A172 (cell line): ENCODE results near the gene DYNLT2. TPM values are rescaled to one million over a fixed set of nuclear protein-coding genes. Genes with fewer than 3 reads are reported as not detected.

Experiments
- DNase-seq: peaks from one replicate; pipeline ENCODE4 v3.0.0-alpha.2; 2015; ENCODE audit warnings: low spot score
- total RNA-seq: library from RNA; depleted of rRNA; stranded (reverse); fragments of >200 nt; shearing (Covaris generic); gene quantifications from 2 replicates; pipeline ENCODE4 v1.2.3, GENCODE V29; 2014; rRNA removed

The DYNLT2 gene
- total RNA-seq, result 2.8 and 3.0 TPM in 2 replicates

- peak; percentile 78 for DNase-seq
Measured at GRCh38 chr6:169751242-169752073, at the start of gene DYNLT2, which contains the start of gene ERMARD. Gene DYNLT2, minus strand, starts transcription at chr6:169751572. Its CDS starts 114 bp downstream, at chr6:169751458. Gene ERMARD, plus strand, starts transcription at chr6:169751622. Its CDS starts 36 bp downstream, at chr6:169751658.

DNA sequence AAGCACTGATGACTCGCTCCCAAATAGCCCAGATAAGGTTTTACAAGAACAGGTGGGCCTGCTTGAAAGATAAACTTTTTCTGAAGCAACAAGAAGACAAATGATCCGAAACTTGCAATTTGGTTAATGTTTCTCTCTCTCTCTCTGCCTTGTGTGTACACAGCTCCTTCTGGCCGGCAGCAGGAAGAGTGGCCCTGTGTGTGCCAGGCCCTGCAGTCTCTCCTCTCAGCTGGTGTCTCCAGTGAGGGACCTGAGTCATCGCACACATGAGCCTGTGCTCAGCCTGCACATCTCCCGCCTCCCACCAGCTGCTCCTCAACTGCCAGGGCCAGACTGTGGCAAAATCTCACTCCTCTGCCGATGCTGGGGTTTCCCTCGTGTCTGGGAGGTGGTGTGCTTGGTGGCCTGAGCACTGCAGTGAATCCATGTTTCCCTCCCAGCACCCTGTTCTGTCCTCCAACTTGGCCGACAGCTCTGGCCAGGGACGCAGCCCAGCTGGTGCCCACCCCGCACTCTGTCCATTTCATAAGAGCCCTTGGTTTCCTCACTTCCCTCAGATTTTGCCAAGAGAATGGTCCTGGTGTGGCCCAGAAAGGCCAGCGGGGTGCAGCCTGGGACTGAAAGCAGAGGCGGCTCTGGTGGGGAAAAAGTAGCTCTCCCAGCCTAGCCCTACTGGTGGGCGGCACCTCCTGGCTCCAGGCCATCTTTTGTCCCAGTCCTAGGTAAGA is 49.5 kb upstream of the DYNLT2 start:
- DNase-seq, result peak; percentile 77

DNA sequence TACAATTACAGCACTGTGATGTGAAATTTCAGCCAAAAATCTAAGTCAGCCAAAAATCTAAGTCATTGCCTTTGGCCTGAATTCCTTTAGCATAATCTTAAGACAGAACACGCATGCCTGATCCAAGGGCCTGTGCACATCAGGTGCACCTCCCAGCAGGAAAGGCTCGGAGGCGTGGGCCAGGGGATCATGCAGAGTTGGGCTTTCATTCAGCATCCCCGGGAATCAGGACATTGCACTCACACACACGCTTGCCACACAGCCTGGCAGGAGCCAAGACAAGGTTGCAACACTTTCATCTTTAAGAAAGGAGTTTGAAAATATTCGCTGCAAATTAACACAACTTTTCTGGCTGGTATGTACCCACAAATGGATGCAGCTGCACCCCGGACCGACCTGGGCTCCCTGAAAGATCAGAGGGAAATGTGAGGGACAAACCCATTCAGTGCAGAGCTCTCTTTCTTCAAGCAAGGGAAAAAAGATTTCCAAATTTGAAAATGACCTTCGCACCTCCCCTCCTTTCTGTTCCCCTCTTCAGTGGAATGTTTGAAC is 48.8 kb upstream of the DYNLT2 start:
- DNase-seq, result no peak

DNA sequence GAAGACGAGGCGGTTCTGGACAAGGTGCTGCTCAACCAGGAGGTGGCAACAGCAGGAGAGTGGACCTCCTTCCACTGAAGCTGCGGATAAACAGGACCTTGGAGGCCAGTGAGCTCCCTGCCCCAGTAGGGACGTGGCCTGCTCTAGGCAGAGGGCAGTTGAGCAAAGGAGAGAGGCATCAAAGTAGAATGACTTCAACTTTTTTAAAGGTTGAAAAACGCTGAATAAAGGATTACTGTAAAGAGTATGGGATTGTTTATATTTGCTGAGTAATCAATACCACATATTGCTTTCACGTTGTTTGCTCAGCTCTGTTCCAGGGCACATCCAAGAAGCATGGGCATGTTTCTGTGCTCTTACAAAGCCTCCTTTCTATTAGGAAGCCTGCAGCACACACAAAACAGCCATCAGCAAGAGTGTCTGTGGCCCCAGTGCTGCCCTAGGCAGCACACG is 48.1 kb upstream of the DYNLT2 start:
- DNase-seq, result no peak

DNA sequence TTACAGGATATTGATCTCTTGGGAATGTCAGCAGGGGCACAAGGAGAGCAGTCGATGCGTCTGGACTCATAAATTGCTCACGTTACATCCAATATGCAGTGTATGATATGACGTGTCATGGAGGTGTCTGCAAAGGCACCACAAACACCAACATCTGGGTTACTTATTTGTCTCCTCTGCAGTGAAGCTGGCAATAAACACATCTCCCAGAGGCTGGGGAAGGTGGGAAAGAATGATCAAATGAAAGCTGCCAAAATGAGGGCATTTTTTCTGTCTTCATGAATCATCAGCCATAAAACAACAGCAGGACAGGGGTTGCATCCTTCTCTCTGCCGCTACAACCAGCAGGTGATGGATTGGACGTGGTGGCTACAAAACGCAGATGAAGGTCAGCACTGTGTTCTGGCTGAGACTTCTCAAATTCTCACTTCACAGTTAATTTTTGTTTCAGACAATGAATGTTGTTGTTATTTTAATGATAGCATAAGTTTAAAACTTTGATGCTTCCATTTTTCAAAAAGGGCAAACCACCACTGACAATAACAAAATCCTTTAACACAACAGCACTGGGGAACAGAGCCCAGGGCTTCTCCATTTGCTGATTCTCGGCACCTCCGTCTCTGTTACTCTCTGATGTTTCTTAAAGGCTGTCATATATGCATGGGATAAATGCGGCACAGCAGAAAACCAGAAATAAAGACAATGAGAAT is 47.5 kb upstream of the DYNLT2 start:
- no peak for DNase-seq

DNA sequence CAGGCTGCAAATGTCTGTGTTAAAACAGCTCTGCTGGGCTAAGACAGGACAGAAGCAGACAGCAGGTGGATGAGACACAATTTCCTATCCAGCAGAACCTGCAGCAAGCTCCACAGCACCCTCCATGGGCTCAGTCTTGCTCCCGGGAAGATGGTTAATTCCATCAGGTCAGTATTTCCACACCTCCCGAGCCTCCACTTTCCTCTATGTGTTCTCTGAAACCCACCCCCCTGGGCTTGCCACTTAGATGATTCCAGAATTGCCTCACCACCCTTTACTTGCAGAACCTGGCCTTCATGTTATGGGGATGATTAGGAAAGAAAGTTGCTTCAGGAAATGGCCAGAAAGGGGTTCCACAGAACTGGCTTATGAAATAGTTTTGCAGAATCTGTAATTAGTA is 43.8 kb upstream of the DYNLT2 start:
- DNase-seq, result no peak

- no peak for DNase-seq
Measured at GRCh38 chr6:169794317-169795055, 43.1 kb upstream of the DYNLT2 start.

DNA sequence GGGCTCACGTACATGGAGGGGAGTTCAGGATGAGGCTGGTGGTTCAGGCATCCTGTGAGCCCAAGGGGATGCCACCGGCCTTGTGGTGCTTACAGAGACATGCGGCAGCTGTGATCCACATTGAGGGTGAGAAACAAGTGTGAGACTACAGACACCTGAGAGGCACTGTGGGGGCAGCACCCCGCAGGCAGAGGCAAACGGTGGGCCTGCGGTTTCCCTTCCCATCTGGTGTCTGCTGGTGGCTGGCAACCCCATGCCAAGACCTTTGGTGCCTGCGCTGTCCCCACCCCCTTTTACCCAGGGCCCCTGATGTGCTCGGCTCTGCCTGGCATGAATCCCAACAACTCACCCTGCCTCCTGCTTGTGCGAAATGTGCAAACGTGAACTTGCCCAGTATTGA is 42.0 kb upstream of the DYNLT2 start:
- DNase-seq, result no peak

DNA sequence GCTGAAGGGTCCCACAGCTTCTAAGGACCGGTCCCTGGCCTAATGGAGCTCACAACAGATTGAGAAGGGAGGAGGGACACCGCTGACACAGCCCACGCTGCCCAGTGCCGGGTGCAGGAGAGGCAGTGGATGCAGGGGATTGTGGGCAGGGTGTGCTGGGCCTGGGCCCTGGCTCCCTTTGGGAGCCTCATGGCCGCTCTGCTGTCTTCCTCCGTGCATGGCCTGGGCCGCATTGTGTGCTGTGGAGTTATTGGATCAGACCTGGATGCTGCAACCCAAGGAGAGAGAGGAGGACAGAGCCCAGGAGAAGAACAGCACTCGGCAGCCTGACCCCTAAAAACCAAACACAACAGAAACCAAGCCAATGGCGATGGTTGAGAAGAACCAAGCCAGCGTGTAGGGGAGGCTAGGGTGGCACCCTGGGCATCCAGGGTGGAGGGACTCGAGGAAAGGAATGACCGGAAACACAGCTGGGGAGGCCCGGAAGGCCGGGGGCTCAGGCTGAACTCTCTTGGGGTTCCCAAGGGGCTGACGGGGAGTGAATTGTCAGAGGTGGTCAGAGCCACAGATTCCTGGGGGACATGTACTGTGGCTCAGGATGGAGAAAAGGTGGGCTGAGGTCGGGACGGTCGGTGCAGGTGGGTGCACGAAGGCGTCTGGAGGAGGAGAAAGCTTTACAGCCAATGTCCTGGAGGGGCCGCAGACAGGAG is 41.1 kb upstream of the DYNLT2 start:
- DNase-seq, result no peak

DNA sequence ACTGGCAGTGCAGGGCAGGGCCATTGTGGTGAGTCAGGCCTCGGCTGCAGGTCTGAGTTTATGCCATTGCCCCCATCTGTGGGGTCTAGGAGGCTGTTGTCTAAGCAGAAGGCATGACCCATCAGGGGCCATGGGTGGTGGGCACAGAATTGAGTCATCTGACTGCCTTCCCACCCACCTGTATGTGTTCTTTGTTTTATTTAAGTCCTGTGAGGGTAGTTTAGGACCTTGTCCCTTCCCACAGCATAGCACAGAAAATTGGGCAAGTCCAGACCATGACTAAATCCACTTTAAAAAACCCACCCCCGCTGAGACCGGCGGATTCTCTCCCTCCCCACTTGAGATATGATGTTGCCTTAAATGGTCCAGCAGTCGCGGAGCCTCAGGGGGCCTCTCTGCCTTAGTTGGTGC is 40.4 kb upstream of the DYNLT2 start:
- DNase-seq, result no peak

DNA sequence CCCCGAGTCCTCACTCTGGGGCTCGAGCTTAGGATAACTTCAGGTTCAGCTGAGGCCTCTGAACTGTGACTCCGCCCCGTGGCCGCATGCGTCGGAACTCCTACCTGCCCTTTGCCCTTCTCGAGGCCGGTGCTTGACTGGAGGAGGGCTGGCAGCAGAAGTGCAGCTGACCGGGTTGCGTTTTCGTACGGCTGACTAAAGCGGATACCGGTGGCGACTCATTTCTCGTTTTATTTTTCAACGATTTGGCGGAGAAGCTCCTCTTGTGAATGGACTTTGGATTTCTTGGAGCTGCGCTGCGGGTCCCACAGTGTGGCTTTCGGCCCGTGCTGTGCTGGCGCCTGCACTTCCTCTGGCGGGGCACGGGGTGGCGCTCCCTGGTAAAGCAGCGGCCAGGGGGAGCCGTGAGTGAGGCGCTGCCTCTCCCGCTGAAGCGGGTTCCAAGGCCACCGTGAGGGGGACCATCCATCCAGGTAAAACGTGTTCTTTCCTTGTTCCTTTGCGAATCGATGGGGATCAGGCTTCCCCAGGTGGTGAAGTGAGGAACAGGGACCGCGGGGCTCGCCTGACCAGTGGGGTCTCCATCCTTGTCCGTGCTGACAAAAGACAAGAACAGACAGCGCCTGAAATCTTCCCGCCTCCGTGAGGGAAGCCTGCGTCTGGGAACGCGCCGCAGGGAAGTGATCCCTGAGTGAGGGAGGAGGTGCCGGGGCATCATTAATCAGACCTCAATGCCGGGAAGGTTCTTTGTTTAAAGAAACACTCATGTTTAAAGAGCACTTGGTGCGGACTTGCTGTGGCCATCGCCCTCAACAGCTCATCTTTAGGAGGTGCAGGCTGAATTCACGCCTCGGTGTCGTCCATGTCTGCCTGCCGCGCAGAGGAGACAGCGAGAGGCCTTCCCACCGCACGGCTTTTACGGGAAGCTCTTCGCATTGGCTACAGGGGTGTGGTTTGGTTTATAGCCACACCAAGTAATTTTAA is 38.9 kb upstream of the DYNLT2 start:
- peak; percentile 53 for DNase-seq

DNA sequence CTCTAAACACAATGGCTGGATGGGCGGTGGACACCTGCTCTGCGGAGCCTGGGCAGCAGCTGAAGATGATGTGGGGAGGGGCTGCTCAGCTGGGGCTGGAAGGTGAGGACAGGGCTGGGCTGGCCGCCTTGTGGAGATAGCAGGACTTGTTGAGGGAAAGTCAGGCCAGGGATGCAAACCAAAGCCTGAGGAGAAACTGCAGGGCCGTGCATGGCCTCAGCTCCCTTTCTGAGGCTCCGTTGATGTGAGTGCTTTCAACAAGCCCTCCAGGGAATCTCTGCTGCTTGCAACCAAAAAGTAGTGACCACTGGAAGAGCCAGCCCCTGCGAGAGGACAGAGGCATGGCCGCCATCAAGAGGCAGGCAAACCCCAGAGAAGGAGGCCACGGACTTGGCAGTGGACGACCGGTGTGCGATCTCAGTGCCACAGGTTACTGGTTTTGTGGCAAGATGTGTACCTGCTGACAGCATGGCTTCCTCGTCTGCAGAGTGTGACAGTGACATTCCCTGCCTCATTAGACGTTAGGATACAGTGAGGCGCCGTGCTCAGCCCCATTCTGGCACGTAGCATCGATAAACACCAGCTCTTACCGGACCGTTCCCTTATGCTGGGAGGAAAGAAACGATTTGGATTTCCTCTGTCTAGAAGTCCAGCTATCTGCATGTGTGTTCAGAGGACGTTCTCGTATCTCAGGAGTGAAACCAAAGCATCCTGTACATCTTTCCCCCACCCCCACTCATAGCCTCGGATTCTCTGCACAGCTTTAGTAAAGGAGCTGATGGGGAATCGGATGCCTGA is 38.0 kb upstream of the DYNLT2 start:
- no peak for DNase-seq

- no peak for DNase-seq
Measured at GRCh38 chr6:169788809-169789145, 37.4 kb upstream of the DYNLT2 start.

GRCh38 chr6:169787797-169788196 is 36.4 kb upstream of the DYNLT2 start:
- DNase-seq, result no peak

DNA sequence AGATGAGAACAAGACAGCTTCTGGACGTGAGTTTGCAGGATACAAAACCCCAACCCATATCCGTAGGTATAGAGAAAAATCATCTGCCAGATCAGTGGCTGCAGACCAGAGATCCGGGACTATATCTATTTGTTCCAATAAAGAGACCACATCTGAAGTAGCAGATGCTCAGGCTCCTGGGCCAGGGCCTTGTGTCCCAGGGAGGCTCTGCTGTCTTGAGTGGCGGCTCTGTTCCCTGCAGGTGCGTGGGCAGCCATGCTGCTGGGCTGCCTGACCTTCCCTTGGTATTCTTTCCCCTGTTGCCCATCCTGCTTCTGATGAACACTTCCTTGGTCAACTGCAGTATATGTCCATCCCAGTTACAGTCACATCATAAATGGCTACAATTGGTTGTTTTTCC is 35.0 kb upstream of the DYNLT2 start:
- no peak for DNase-seq

DNA sequence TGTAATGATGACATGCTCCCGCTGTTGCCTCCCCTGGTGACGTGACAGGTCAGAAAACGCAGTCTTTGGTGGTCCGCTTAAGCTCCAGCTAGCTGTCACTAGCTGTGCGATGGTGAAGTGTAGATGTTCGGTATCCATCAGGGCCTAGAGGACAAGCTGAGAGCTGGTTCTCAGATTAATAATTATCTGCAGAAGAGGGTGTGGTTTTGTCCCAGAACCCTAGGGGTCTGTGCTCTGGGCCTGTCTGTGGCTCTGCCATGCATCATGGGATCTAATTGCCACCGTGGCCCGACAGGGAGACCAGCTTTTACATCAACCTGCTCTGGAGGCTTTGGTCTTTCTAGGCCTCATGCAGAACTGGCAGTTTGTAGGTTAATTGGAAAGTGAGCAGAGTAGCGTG is 34.2 kb upstream of the DYNLT2 start:
- DNase-seq, result no peak

- DNase-seq, result no peak
Measured at GRCh38 chr6:169784821-169785340, 33.5 kb upstream of the DYNLT2 start.
